GM12801 (cell line): ENCODE data around the gene PPP1R1A.

Experiments
- TF ChIP-seq, protein P1 (sequence below): IDR thresholded peaks from one replicate; pipeline ENCODE4 v1.5.1; 2011; ENCODE audit warnings: control low read depth; ENCODE audit not compliant: insufficient read length; ENCODE audit errors: extremely low read depth

Gene PPP1R1A

DNA sequence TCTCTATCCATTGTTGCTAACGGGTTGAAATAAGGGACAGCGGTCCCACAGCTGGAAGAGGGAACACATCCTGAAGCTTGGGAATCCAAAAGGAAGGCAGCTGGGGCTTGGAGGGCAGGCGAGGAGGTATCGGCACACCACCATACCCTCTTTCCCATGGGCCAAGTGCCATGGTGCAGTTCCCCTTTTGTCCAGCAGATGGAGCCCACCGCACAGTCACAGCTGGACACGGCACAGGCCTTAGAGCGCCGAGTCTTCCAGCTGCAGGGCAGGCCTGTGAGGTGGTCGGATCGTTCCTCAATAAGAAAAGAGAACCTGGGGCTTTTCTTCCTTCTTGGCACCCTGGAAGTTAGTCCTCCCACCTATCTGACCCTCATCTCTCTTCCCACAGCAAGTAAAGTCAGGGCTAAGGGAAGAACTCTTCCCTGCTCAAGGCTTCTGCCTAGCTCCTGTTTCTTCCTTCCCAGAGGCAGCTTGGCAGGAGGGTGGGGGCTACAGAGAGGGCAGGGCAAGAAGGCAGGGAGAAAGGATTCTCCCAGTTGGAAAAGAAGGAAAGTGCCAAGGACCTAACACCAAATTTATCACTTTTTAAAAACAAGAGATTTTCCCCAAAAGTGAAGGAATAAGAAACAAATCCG is 8.6 kb downstream of the PPP1R1A start:
- TF ChIP-seq, protein P1, sequence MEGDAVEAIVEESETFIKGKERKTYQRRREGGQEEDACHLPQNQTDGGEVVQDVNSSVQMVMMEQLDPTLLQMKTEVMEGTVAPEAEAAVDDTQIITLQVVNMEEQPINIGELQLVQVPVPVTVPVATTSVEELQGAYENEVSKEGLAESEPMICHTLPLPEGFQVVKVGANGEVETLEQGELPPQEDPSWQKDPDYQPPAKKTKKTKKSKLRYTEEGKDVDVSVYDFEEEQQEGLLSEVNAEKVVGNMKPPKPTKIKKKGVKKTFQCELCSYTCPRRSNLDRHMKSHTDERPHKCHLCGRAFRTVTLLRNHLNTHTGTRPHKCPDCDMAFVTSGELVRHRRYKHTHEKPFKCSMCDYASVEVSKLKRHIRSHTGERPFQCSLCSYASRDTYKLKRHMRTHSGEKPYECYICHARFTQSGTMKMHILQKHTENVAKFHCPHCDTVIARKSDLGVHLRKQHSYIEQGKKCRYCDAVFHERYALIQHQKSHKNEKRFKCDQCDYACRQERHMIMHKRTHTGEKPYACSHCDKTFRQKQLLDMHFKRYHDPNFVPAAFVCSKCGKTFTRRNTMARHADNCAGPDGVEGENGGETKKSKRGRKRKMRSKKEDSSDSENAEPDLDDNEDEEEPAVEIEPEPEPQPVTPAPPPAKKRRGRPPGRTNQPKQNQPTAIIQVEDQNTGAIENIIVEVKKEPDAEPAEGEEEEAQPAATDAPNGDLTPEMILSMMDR: peak; percentile 20

DNA sequence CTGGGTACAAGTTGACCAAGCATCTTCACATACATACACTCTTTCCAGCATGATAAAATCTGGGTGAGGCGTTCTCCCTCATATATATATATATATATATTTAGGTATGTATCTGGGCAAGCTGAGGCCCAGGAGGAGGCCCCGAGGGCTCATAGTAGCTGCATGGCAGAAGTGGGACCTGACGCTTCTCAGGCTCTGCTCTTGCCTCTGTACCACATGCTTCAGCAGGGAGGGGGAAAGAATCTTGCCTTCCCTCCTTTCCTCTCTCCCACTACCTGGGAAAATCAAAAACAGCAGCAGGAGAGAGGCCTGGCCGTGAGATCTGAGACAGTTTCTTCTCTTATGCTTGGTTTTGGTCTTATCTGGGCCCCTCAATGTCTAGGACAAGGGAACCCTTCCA is 9.2 kb downstream of the PPP1R1A start:
- TF ChIP-seq, protein P1: no peak

DNA sequence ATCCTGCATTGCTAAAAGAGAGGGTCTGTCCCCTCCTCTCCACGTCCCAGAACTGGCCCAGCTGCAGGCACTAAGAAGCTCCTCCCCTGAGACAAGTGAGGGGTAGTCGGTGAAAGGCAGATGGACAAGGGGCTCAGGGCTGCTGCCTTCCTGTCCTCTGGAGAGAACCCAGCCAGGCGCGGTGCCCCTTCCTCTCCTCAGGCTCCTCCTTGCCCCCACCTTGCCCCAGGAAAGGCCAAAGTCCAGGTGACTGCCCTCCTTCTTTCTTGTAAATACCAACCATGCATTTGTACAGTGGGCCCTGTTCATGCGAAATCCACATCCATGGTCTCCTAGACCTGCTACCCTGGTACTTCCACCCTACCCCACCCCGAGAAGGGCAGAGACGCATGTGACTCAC is 9.7 kb downstream of the PPP1R1A start:
- TF ChIP-seq, protein P1: no peak

DNA sequence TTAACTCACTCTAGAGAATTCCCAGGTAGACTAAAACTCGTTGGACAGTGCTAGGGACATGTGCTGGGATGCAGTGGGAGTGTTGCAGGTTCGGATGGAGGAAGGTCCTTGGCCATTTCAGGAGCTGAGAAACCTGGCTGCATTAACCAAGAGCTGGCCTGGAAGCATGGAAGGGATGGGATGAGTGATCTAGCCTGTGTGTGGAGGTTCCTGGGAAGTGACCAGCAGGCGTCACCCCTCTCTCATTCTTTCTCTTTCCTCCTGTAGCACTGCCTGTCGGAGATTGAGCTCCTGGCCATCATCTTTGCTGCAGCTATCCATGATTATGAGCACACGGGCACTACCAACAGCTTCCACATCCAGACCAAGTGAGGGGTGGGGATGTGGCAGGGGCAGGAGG is 15.6 kb downstream of the PPP1R1A start:
- TF ChIP-seq, protein P1: no peak

DNA sequence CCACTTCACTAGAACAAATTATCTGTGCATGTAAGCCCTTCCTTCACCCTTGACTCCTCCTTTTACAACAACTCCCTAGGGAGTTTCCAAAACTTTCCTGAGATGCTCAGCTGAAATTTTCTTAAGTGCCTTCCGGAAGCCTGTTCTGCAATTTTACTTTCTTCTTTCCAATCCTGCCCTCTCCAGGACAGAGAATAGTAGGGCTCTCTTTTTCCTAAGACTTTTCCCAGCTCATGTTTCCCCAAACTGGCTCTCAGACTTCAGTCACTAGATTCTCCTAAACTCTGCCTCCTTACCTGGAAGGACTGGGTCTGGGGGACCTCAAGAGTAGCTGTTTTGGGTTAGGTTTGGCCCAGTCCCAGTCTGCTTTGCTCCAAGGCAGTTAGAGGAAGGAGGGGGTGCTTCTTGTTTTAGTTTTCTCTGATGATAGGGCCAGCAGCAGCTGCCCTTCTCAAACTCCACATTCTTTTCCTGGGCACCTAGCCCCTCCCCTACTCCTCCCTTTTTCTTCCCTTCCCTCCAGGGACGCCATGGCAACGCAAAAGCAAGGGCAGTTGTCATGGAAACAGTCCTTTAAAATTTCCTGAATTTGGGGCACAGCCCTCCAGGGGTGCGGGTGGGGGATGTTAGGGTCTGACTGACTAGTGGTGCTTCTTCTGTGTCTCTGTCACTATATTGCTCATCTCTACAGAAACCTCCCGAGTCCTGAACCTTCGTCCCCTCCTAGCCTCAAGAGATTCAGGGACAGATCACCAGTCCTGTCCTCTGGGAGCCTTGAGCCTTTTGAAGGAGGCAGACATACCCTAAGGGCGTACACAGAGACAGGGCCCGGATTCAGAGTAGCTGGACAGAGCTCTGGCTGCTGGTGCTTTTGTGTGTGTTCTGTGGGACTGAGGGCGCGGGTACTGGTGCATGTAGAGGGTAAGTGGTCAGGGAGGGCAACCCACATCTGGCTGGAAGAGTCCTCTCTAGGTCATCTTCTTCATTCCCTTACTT is 17.0 kb downstream of the PPP1R1A start:
- TF ChIP-seq, protein P1: no peak

DNA sequence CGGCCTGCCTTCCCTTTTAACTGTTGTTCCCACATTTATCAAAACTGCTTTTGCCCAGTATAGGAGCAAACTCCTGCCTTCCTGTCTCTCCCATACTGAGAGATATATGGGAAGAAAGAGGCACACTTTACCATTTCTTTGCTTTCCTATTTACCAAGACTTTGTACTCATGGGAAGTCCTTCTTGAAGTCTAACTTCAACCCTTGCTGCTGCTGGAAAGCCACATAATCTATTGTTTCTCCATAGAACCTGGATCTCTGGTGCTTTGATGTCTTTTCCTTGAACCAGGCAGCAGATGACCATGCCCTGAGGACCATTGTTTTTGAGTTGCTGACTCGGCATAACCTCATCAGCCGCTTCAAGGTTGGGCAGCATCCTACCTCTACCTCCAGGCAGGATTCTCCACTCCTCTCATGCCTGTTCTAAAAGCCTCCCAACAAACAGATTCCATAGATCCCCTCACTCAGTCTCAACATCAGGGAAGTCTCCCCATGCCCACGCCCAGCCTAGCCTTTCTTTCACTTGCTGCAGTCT is 18.4 kb downstream of the PPP1R1A start:
- TF ChIP-seq, protein P1: no peak

DNA sequence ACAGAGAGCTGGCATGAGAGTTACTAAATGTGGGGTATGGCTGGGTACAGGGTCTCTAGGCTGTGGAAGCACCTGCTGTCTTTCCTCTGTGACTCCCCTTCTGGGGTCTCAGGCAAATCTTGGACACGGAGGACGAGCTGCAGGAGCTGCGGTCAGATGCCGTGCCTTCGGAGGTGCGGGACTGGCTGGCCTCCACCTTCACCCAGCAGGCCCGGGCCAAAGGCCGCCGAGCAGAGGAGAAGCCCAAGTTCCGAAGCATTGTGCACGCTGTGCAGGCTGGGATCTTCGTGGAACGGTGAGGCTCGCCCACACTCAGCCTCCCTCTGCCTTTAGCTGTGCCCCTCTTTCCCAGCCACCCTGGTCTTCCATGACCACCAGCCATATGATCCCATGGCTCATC is 19.4 kb downstream of the PPP1R1A start:
- TF ChIP-seq, protein P1: no peak
